ENCODE measurements around the gene ANKFN1.

GRCh38 chr17:56495556-56495955 is 342.3 kb downstream of the ANKFN1 start:
- TF ChIP-seq CTCF (IDR thresholded peaks at IDR 0.05) (no peak), POLR2A (IDR thresholded peaks at IDR 0.05) (no peak)
